SK-N-MC (cell line): ENCODE measurements around the gene MAZ.
"Not testable (repeated sequence)": the region's sequence is repeated elsewhere in the genome, so short reads cannot be mapped to it uniquely, and the experiment has no call there.

Experiments
- DNase-seq: peaks from one replicate; pipeline ENCODE4 v3.0.0-alpha.2; 2011; ENCODE audit warnings: low read depth, low spot score
- H3K27ac ChIP-seq: fragments of 200-600 bp; sonication (generic); 2 replicates; pipeline ENCODE4 v1.5.1; 2016; ENCODE audit warnings: mixed run types
- H3K36me3 ChIP-seq: fragments of 200-600 bp; sonication (generic); 2 replicates; pipeline ENCODE4 v1.6.1; 2017; ENCODE audit warnings: antibody characterized with exemption, low read length, mixed read lengths; ENCODE audit not compliant: insufficient read depth
- H3K4me3 ChIP-seq: fragments of 200-600 bp; sonication (generic); 2 replicates; pipeline ENCODE4 v1.5.1; 2016
- H3K9ac ChIP-seq: fragments of 200-600 bp; sonication (generic); 2 replicates; pipeline ENCODE4 v1.8.0; 2017; ENCODE audit warnings: mixed run types, mixed read lengths; ENCODE audit not compliant: insufficient read length
- H3K9me3 ChIP-seq: fragments of 200-600 bp; sonication (generic); 2 replicates; pipeline ENCODE4 v1.6.1; 2017; ENCODE audit warnings: low read depth, mild to moderate bottlenecking, antibody characterized with exemption, low read length, moderate library complexity, mixed read lengths
- EZH2 ChIP-seq: fragments of 200-600 bp; sonication (generic); IDR thresholded peaks from one replicate; pipeline ENCODE4 v1.6.1; 2017; ENCODE audit warnings: antibody characterized with exemption
- FOXP2 ChIP-seq: optimal IDR thresholded peaks from 2 replicates; pipeline ENCODE3; 2011; ENCODE audit warnings: mild to moderate bottlenecking, moderate library complexity; ENCODE audit not compliant: insufficient read depth; ENCODE audit errors: extremely low read length, control extremely low read depth
- POLR2AphosphoS5 ChIP-seq: IDR thresholded peaks from 2 replicates; pipeline ENCODE4 v1.6.1; 2012; ENCODE audit warnings: mild to moderate bottlenecking, low read depth, low read length, borderline replicate concordance

MAZ gene

DNA sequence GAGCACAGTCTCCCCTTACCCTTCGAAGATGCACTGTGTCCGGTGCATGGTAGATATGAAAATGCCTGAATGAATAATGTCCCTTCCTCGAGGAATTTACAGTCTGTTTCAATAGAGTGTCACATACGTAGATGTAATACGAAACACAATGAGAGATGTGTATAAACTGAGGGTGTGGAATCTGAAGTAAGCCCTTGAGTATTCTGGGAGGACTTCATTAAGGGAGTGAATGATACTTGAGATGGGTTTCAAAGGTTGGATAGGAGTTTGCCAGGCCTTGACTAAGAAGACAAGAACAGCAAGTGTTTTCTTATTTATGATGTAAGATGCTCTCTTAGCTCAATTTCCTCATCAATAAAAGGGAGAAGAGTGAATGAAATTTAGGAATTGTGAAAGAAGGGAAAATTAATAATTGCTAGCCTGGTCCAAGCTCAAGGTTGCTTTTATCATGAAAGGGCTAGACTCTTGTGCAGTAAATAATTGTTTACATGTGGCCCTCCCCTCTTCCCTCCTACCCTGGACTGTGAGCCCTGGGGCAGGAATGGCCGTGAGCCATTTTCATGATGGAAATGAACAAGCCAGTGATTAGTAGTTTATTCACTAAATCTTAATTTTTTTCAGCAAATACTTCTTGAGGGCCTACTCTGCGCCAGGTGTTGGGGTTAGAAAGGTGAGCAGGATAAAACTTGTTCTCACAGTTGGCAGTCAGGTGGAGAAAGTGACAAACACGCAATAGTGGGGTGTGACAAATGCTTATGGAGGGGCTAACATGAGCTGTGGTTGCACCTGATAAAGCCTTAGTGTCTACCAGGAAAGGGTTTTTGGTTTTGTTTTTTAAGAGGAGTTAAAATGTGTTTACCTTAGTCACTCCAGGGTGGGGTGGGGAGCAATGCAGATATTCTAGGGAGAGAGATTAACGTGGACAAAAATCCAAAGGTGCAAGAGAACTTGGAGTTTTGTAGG, 14.2 kb upstream of the MAZ start:
- Histone ChIP-seq H3K9ac (peak overlapping the region; percentile 92), H3K27ac (no peak overlapping the region), H3K36me3 (peaks cover 22% of the 10 kb centered on the region), H3K9me3 (no peaks in the 10 kb centered on the region), H3K4me3 (peak overlapping the region; percentile 86)
- TF ChIP-seq FOXP2 (no peak), POLR2AphosphoS5 (no peak), EZH2 (no peak)
- DNase-seq = no peak

DNA sequence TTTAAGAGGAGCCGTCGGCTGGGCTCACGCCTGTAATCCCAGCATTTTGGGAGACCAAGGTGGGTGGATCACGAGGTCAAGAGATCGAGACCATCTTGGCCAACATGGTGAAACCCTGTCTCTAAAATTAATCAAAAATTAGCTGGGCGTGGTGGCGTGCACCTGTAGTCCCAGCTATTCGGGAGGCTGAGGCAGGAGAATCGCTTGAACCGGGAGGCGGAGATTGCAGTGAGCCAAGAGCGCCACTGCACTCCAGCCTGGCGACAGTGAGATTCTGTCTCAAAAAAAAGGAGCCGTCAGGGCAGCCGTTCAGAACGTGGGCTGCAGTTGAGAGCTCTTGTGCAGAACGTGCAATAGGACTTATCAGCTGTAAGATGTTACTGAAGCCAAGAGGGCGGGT, 13.2 kb upstream of the MAZ start:
- not testable (repeated sequence) for H3K27ac ChIP-seq, H3K9ac ChIP-seq, DNase-seq, H3K9me3 ChIP-seq, H3K4me3 ChIP-seq
- H3K36me3 ChIP-seq = peaks cover 33% of the 10 kb centered on the region

- DNase-seq = no peak
- Histone ChIP-seq H3K4me3 (no peak overlapping the region), H3K36me3 (peaks cover 44% of the 10 kb centered on the region), H3K27ac (no peak overlapping the region), H3K9me3 (no peaks in the 10 kb centered on the region), H3K9ac (no peak overlapping the region)
- no peak for TF ChIP-seq EZH2
- TF ChIP-seq POLR2AphosphoS5 = no peak
- TF ChIP-seq FOXP2 = no peak
These were observed 12.1 kb upstream of the MAZ start for GRCh38 chr16:29794231-29794710.

- Histone ChIP-seq H3K4me3 (no peak overlapping the region), H3K9me3 (no peaks in the 10 kb centered on the region), H3K27ac (peak overlapping the region; percentile 97), H3K9ac (no peak overlapping the region), H3K36me3 (peaks cover 61% of the 10 kb centered on the region)
- TF ChIP-seq POLR2AphosphoS5 (no peak), EZH2 (no peak), FOXP2 (no peak)
- DNase-seq = no peak
These were observed 3.9 kb upstream of the MAZ start for GRCh38 chr16:29802416-29802935.

GRCh38 chr16:29804020-29804419, 2.3 kb upstream of the MAZ start:
- no peak for DNase-seq
- Histone ChIP-seq H3K36me3 (peaks cover 58% of the 10 kb centered on the region), H3K9me3 (no peaks in the 10 kb centered on the region), H3K9ac (peak overlapping the region; percentile 91), H3K27ac (peak overlapping the region; percentile 97), H3K4me3 (peak overlapping the region; percentile 83)
- TF ChIP-seq FOXP2 = no peak
- TF ChIP-seq POLR2AphosphoS5 = no peak; the same call in 1 of the 2 replicates
- no peak for TF ChIP-seq EZH2

DNA sequence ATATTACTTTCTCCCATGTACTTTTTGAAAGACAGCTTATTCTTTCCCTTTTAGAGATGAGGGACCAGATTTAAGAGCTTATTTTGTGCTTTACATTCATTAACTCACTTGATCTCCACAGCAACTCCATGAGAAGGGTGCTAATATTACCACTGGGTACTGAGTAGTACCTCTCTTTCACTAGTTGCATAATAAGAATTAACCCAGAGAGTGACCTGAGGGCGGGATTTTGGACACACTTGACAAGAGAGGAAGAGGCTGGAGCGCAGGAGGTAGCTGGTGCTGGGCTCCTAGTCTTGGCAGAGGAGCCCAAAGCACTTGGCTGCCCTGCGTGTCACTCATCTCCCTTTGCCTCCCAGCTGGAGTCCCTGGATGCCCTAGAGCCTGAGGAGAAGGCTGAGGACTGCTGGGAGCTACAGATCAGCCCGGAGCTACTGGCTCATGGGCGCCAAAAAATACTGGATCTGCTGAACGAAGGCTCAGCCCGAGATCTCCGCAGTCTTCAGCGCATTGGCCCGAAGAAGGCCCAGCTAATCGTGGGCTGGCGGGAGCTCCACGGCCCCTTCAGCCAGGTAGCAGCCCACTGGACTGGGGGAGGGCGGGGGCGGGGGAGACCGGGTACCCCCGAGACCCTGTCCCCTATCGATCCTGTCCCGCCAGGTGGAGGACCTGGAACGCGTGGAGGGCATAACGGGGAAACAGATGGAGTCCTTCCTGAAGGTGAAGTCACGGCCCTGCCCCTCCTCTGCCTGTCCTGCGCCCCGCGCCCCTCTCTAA, 1.7 kb upstream of the MAZ start:
- no peak for DNase-seq
- Histone ChIP-seq H3K9ac (peak overlapping the region; percentile 91), H3K27ac (peak overlapping the region; percentile 97), H3K9me3 (no peaks in the 10 kb centered on the region), H3K36me3 (peaks cover 58% of the 10 kb centered on the region), H3K4me3 (peak overlapping the region; percentile 83)
- no peak for TF ChIP-seq EZH2
- TF ChIP-seq POLR2AphosphoS5 = no peak
- TF ChIP-seq FOXP2 = no peak

DNA sequence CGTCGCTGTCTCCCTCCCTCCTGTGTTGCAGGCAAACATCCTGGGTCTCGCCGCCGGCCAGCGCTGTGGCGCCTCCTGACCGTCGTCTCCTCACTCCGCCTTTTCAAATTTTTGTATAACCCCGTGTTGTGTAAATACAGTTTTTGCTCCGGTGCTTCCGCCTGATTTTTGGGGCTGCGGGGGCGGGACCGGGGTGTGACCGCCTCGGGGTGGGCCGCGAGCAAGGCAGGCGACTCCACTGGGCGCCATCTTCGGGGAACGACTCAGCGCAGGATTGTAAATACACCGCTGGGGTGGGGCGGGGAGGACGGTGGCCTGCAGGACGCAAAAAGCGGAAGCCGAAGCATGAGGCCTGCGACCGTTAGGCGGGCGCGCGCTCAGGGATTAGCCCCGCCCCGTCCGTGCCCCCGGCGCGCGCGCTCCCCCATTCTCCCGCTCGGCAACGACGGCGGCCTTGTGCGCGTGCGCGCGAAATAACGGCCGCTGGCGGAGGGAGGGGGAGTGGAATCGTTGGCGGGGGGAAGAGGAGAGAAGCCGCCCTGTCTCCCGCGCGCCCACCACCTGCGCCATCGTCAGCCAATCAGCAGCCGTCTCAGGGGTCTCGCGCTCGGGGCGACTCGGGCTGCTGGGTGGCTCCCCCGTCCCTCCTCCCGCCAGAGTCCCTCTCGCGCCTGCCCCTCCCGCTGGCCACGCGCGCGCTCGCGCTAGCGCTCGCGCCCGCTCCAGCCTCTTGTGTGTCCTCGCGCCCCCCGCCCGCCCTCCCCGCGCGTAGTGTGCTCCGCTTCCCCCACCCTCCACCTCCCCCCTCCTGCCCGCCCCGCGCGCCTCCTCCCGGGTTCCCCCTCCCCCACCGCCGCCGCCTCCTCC, 864 bp upstream of the MAZ start:
- Histone ChIP-seq H3K36me3 (peaks cover 59% of the 10 kb centered on the region), H3K27ac (peak overlapping the region; percentile 97), H3K4me3 (peak overlapping the region; percentile 83), H3K9ac (peak overlapping the region; percentile 91), H3K9me3 (no peaks in the 10 kb centered on the region)
- TF ChIP-seq POLR2AphosphoS5 (peak; percentile 90), EZH2 (no peak)
- DNase-seq = peak; percentile 85
